Endothelial cell (in vitro differentiated cells): ENCODE results near the gene C12orf42. TPM values are rescaled to one million over a fixed set of nuclear protein-coding genes. Genes with fewer than 3 reads are reported as not detected.

Source experiments
- DNase-seq: peaks from one replicate; pipeline ENCODE4 v3.0.0; 2021; ENCODE audit warnings: low spot score
- H3K27ac Mint-ChIP-seq: one replicate; pipeline ENCODE4 v1.8.0; 2021; ENCODE audit warnings: mixed read lengths, inconsistent platforms; ENCODE audit not compliant: unreplicated experiment
- H3K27me3 Mint-ChIP-seq: one replicate; pipeline ENCODE4 v1.8.0; 2021; ENCODE audit warnings: mild to moderate bottlenecking, moderate library complexity, mixed read lengths, inconsistent platforms; ENCODE audit not compliant: unreplicated experiment
- H3K36me3 Mint-ChIP-seq: one replicate; pipeline ENCODE4 v1.8.0; 2021; ENCODE audit warnings: mild to moderate bottlenecking, low read depth, mixed read lengths, inconsistent platforms; ENCODE audit not compliant: unreplicated experiment
- H3K4me1 Mint-ChIP-seq: one replicate; pipeline ENCODE4 v1.8.0; 2021; ENCODE audit warnings: mild to moderate bottlenecking, mixed read lengths, inconsistent platforms; ENCODE audit not compliant: unreplicated experiment
- H3K4me3 Mint-ChIP-seq: one replicate; pipeline ENCODE4 v1.8.0; 2021; ENCODE audit warnings: mild to moderate bottlenecking, mixed read lengths, inconsistent platforms; ENCODE audit not compliant: unreplicated experiment
- H3K9me3 Mint-ChIP-seq: one replicate; pipeline ENCODE4 v1.8.0; 2021; ENCODE audit warnings: mixed read lengths, inconsistent platforms; ENCODE audit not compliant: unreplicated experiment
- CTCF ChIP-seq: fragments of 200-600 bp; sonication (generic); IDR thresholded peaks from one replicate; pipeline ENCODE4 v1.5.0; 2021; ENCODE audit warnings: antibody characterized with exemption; ENCODE audit not compliant: unreplicated experiment
- total RNA-seq: library from RNA; stranded (reverse); fragmentation: NEBNext Ultra II Directional; extraction: Animal tissue kit (Norgen Biotek cat#: 25700); gene quantifications from one replicate; pipeline ENCODE4 v1.2.1, GENCODE V29; 2021; ENCODE audit not compliant: unreplicated experiment

Gene C12orf42
- total RNA-seq, 1 donor from 2014 or later = 0.77 TPM

- Mint-ChIP-seq H3K9me3 (no peaks in the 10 kb centered on the region), H3K27ac (no peak overlapping the region), H3K27me3 (no peaks in the 10 kb centered on the region), H3K36me3 (no peaks in the 10 kb centered on the region), H3K4me3 (no peak overlapping the region), H3K4me1 (no peaks in the 10 kb centered on the region)
- TF ChIP-seq CTCF = no peak
- no peak for DNase-seq
These were observed 222.1 kb downstream of the C12orf42 start for GRCh38 chr12:103273645-103274044.

- no peak overlapping the region for H3K27ac Mint-ChIP-seq
- H3K36me3 Mint-ChIP-seq = no peaks in the 10 kb centered on the region
- no peak overlapping the region for H3K4me3 Mint-ChIP-seq
- DNase-seq = no peak
- H3K4me1 Mint-ChIP-seq = no peaks in the 10 kb centered on the region
- no peaks in the 10 kb centered on the region for H3K27me3 Mint-ChIP-seq
- no peak for TF ChIP-seq CTCF
- no peaks in the 10 kb centered on the region for H3K9me3 Mint-ChIP-seq
These were observed 222.8 kb downstream of the C12orf42 start for GRCh38 chr12:103272949-103273348.

GRCh38 chr12:103269946-103270345, 225.8 kb downstream of the C12orf42 start:
- DNase-seq = no peak
- Mint-ChIP-seq H3K27ac (no peak overlapping the region), H3K9me3 (no peaks in the 10 kb centered on the region), H3K4me3 (no peak overlapping the region), H3K36me3 (no peaks in the 10 kb centered on the region), H3K27me3 (no peaks in the 10 kb centered on the region), H3K4me1 (no peaks in the 10 kb centered on the region)
- no peak for TF ChIP-seq CTCF

- Mint-ChIP-seq H3K27ac (no peak overlapping the region), H3K27me3 (no peaks in the 10 kb centered on the region), H3K4me1 (no peaks in the 10 kb centered on the region), H3K9me3 (no peaks in the 10 kb centered on the region), H3K36me3 (no peaks in the 10 kb centered on the region), H3K4me3 (no peak overlapping the region)
- DNase-seq = no peak
- TF ChIP-seq CTCF = no peak
These were observed 226.8 kb downstream of the C12orf42 start for GRCh38 chr12:103268831-103269514.

GRCh38 chr12:103257763-103258162, 238.0 kb downstream of the C12orf42 start:
- H3K4me1 Mint-ChIP-seq = no peaks in the 10 kb centered on the region
- H3K36me3 Mint-ChIP-seq = no peaks in the 10 kb centered on the region
- no peak for TF ChIP-seq CTCF
- H3K27ac Mint-ChIP-seq = no peak overlapping the region
- H3K4me3 Mint-ChIP-seq = no peak overlapping the region
- H3K9me3 Mint-ChIP-seq = no peaks in the 10 kb centered on the region
- no peak for DNase-seq
- peaks cover 3% of the 10 kb centered on the region for H3K27me3 Mint-ChIP-seq

Other genes with a start within 250 kb of the C12orf42 start
- 0.10 TPM for gene STAB2, start 91.3 kb upstream of the C12orf42 start, total RNA-seq